ENCODE measurements around the gene RRP9.

The RRP9 gene

GRCh38 chr3:51971350-51971749 lies 29.6 kb upstream of the RRP9 start:
- DNase-seq (ENCODE audit: low read depth in 2 of 2), result no peak

DNA sequence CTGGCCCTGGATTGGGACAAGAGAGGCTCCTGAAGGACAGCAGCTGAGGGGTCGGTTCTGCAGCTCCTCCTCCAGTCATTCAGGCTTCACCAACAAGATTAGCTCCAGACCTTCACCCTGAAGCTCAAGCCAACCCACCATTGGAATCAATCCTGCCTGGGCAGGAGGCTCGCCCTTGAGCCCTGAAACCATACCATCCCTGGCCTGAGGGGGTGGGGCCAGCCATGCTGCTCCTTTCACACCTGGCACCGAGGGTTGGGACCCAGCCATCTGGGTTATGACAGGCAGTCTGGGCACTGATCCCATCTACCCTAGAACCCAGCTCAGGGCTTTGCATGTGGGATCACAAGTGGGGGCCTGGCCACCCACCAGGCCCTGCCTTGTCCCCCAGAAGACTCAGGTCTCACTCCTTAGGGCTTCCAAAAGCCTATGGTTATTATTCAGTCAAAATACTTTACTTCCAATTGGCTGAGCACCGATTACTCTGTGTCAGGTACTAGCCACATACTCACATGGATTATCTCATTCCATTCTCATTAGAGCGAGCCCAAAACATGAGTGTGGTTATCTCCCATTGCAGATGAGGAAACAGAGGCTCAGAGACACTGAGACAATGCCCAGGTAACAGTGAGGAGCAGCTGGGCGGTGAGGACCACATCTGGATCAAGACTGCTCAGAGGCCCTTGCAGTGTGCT lies 29.0 kb upstream of the RRP9 start:
- no peak for DNase-seq (ENCODE audit: low read depth in 2 of 2)

DNA sequence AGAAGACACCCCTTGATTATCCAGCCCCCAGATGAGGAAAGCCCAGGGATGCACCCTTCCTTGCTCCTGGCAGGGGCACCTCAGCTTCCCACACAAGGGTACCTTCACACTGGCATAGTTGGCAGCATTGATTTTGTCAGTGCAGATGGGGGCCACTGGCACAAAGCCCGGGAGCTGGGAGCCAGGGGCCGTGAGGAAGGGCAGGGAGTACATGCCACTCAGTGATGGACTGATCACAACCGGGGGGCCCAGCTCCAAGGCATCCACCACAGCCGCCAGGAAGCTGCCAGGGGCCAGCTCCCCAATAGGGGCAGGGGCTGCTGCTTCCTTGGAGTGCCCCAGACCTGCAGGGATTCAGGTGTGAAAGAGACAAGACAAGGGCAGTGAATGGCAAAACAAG lies 28.1 kb upstream of the RRP9 start:
- no peak for DNase-seq (ENCODE audit: low read depth in 2 of 2)

GRCh38 chr3:51968883-51969678 lies 27.4 kb upstream of the RRP9 start:
- DNase-seq (ENCODE audit: low read depth in 2 of 2), result no peak

GRCh38 chr3:51968170-51968775 lies 26.6 kb upstream of the RRP9 start:
- no peak for DNase-seq (ENCODE audit: low read depth in 2 of 2)

DNA sequence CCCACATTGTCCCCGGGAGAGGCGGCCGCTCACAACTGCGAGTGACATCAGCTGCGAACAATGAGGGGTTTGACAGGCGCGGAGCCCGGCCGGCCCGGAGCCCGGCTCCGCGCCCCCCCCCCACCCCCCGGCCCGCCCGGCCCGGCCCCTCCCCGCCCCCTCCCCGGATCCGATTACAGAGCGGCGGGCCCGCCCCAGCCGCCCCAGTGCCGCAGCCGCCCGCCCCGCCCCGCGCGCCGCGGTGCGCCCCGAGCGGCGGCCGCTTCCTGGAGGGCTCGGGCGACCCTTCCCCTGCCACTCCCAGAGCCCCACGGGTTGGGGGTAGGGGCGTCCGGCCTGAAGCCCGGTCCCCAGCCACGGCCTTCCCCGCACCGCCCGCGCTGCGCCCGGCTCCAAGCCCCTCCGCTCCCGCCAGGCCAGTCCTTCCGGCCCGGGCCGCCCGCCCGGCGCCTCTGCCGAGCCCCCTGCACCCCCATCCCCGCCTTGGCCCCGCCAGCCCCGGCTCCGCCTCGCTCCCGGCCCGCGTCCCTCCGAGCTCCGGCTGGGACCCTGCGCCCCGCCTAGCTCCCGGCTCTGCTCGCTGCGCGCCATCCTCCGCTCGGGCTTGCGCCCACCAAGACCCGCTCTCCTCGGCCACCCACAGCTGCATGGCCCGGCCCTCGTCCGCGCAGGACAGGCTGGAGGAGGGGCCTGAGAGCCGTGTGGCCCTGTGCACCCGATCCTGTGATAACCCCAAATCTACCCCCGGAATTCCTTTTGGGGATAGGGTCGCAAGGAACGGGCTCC lies 25.9 kb upstream of the RRP9 start, which contains the start of gene PCBP4:
TSS of gene PCBP4 (minus strand) at position 71 of the 786 bp plus-strand sequence. CDS start 6,214 bp downstream, outside the sequence.
- no peak for DNase-seq (ENCODE audit: low read depth in 2 of 2)

- DNase-seq (ENCODE audit: low read depth in 2 of 2), result no peak
These were observed 25.2 kb upstream of the RRP9 start for GRCh38 chr3:51966922-51967383.

DNA sequence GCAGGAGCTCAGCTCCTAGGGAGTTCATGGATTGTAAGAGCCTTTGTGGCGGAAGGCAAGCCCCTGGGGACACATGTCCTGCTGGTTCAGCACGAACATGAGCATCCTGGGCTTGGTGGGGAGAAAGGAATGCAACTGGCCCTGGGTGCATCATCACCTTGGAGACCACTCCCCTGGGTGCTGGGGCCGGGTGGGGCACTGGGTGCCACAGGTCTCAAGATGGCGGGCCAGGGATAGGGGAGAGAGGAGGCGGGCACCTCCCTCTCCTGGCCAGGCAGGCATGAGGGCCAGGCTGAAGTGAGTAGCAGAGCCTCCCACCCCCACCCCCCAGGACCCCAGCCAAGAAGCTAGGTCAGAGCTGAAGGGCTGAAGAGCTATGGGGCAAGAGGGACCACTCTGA lies 24.8 kb upstream of the RRP9 start:
- no peak for DNase-seq (ENCODE audit: low read depth in 2 of 2)

GRCh38 chr3:51966016-51966415 lies 24.3 kb upstream of the RRP9 start:
- no peak for DNase-seq (ENCODE audit: low read depth in 2 of 2)

DNA sequence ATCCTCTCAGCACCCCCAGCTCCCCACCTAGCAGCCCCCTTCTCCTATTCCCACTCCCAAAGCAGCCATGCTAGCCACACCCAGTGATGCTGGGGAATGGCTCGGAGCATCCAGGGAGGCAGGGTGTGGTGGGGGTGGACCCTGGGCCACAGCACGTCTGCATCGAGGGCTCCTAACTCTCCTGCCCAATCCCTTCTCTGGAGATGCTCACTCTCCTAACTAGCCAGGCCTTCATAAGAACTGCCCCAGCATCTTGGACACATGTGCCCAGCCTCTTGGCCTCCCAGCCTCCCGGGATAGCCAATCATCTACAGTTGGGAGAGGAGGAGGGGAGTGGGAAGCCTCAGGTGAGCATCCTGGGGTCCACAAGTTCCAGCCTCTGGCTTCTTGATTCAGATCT lies 22.8 kb upstream of the RRP9 start:
- no peak for DNase-seq (ENCODE audit: low read depth in 2 of 2)

DNA sequence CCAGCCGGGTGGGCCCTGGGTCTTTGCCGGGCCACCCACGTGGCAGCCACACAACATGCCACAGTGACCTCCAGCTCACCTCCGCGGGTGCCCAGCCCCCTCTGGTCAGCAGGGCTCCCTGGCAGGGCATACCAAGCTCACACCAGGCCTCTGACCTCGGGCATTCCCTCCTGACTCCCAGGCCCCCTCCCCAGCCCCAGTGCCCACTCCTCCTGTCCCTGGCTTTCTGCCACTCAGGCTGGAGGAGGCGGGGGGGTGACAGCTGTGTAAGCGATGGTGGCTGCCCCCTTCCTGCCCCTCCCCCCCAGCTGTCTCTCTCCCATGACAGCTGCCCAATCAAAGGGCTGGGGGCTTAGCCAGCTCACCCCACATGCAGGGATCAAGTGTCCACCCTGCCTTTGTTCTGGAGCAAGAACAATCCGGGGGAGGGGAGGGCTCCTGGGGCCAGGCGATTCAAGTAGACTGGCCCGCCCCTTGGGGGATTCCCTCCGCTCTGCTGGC lies 22.3 kb upstream of the RRP9 start:
- no peak for DNase-seq (ENCODE audit: low read depth in 2 of 2)

GRCh38 chr3:51962854-51963530 lies 21.3 kb upstream of the RRP9 start:
- DNase-seq (ENCODE audit: low read depth in 2 of 2), result no peak

GRCh38 chr3:51961602-51962569 lies 20.2 kb upstream of the RRP9 start:
- no peak for DNase-seq (ENCODE audit: low read depth in 2 of 2)

DNA sequence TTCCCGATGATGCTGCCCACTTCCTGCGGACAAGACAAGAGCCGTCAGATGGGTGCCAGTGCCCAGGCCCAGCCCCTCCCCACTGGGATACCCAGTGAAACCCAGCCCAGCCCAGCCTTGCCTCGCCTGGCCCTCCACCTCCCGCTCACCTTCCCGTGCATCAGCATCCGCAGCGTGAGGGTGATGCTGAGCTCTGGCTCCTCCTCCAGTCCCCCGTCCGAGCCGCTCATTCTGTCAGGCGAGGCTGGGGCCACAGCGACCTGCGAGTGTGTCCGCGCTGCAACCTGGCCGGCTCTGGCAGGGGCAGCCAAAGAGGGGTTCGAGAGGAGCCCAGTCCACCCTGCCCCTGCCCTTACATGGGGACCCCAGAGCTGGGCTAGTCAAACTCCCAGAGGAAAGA lies 19.3 kb upstream of the RRP9 start:
- no peak for DNase-seq (ENCODE audit: low read depth in 2 of 2)

DNA sequence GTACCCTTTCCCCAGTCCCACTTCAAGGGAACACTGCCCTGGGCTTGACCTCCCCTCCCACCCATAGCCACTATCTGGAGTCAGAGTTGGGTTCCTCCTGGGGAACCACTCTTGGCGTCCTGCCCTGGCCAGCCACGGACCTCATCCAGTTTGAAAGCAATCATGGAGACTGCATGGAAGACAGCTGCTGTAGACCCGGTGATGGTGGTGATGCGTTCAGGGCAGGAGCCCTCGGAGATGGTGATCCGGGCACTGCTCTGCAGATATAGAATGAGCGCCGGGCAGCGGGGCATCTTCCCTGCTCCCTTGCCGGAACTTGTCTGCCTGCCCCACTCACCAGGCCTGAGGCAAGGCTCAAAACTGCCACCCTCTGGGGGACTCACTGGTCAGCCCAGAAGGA lies 18.7 kb upstream of the RRP9 start:
- no peak for DNase-seq (ENCODE audit: low read depth in 2 of 2)

GRCh38 chr3:51959651-51960050 lies 17.9 kb upstream of the RRP9 start:
- no peak for DNase-seq (ENCODE audit: low read depth in 2 of 2)

GRCh38 chr3:51958603-51959521 lies 17.2 kb upstream of the RRP9 start:
- DNase-seq (ENCODE audit: low read depth in 2 of 2), result no peak

DNA sequence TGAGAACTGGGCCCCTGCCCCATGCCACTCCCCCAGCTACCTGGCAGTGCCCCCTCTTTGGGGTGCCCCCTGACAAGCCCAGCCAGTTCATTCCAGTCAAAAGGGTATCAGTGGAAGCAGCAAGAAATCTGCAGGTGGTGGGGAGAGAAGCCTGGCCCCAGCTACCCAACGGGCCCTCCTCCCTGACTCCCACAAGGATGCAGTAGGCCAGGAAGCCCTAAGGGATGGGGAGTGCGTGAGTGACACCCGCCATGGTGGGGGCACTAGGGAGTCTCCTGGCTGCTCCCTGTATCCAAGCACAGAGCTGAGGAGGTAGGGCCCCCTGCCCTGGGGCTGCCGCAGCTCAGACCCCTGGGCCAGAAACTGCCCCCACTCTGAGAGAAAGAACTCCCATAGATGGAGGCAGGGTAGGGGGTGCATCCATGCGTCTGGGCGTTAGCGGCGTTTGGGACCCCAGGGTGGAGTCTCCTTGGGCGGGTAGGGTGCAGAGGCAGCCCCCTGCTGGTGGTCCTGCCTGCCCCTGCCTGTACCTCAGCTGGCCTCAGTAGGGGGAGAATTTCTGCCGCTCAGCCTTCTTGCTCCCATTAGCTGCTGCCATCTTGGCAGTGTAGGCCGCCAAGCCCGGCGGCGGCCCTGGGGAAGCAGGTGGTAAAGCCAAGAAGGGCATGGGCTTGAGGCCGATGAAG lies 16.0 kb upstream of the RRP9 start:
- no peak for DNase-seq (ENCODE audit: low read depth in 2 of 2)
